HepG2 (cell line): Measurements from ENCODE around the gene GLTPD2. TPM values are rescaled to one million over a fixed set of nuclear protein-coding genes. Genes with fewer than 3 reads are reported as not detected.
A peak's percentile ranks its signal among the peaks of the same experiment; 100 is the strongest.

Experiments used
- CBX1 ChIP-seq: IDR thresholded peaks from one replicate; pipeline ENCODE4 v1.6.1; 2016; ENCODE audit warnings: antibody characterized with exemption, low read depth
- CREB3 ChIP-seq: sonication (generic); formaldehyde crosslinking; IDR thresholded peaks from 2 replicates; pipeline ENCODE4 v1.5.0; 2020; ENCODE audit warnings: missing genetic modification reagents
- HIVEP1 ChIP-seq: sonication (generic); formaldehyde crosslinking; IDR thresholded peaks from 2 replicates; pipeline ENCODE4 v1.4.0; 2020; ENCODE audit warnings: mild to moderate bottlenecking, missing genetic modification reagents
- HNF4G ChIP-seq, 2 experiments: sonication (generic) in 1 of 2; formaldehyde crosslinking in 1 of 2; IDR thresholded peaks; 2 replicates each; pipeline versions ENCODE4 v1.4.0 to v1.6.1; 2011 to 2020; ENCODE audit warnings: borderline replicate concordance in 2 of 2, low read depth in 2 of 2, mild to moderate bottlenecking in 2 of 2, low read length in 1 of 2, missing genetic modification reagents in 1 of 2, moderate library complexity in 1 of 2
- LRRFIP1 ChIP-seq: sonication (generic); formaldehyde crosslinking; conservative IDR thresholded peaks from 2 replicates; pipeline ENCODE4 v1.4.0; 2020; ENCODE audit warnings: missing genetic modification reagents
- PAWR ChIP-seq: sonication (generic); formaldehyde crosslinking; IDR thresholded peaks from 2 replicates; pipeline ENCODE4 v1.4.0; 2020; ENCODE audit warnings: missing genetic modification reagents, mild to moderate bottlenecking, borderline replicate concordance
- PHF5A ChIP-seq: IDR thresholded peaks from one replicate; pipeline ENCODE4 v1.6.1; 2018; ENCODE audit warnings: low read depth, missing genetic modification reagents; ENCODE audit not compliant: unreplicated experiment
- SMYD3 ChIP-seq: sonication (generic); formaldehyde crosslinking; IDR thresholded peaks from 2 replicates; pipeline ENCODE4 v1.8.1; 2023; ENCODE audit warnings: mild to moderate bottlenecking, missing genetic modification reagents
- STAG1 ChIP-seq: sonication (generic); formaldehyde crosslinking; IDR thresholded peaks from 2 replicates; pipeline ENCODE4 v1.4.0; 2020; ENCODE audit warnings: missing genetic modification reagents
- USF2 ChIP-seq, 2 experiments: sonication (generic) in 1 of 2; formaldehyde crosslinking in 1 of 2; IDR thresholded peaks; 2 replicates each; pipeline versions ENCODE4 v1.5.1 to v1.6.1; 2011 to 2020; ENCODE audit warnings: borderline replicate concordance in 1 of 2, low read depth in 1 of 2, low read length in 1 of 2, mild to moderate bottlenecking in 1 of 2, missing genetic modification reagents in 1 of 2, moderate library complexity in 1 of 2
- ZIK1 ChIP-seq: sonication (generic); formaldehyde crosslinking; IDR thresholded peaks from 2 replicates; pipeline ENCODE4 v1.5.0; 2020; ENCODE audit warnings: mild to moderate bottlenecking, low read depth, missing genetic modification reagents, borderline replicate concordance
- ZMYM2 ChIP-seq: sonication (generic); formaldehyde crosslinking; IDR thresholded peaks from 2 replicates; pipeline ENCODE4 v1.8.0; 2022; ENCODE audit warnings: mild to moderate bottlenecking, missing genetic modification reagents
- ZNF543 ChIP-seq: sonication (generic); formaldehyde crosslinking; IDR thresholded peaks from 2 replicates; pipeline ENCODE4 v1.4.0; 2020; ENCODE audit warnings: mild to moderate bottlenecking, missing genetic modification reagents
- ZNF646 ChIP-seq: sonication (generic); formaldehyde crosslinking; IDR thresholded peaks from 2 replicates; pipeline ENCODE4 v1.9.0; 2021; ENCODE audit warnings: mild to moderate bottlenecking, missing genetic modification reagents
- polyA plus RNA-seq, 8 experiments: library from polyadenylated mRNA; depleted of rRNA in 3 of 8; stranded (reverse) in 7 of 8; unstranded in 1 of 8; fragments of >200 nt; fragmentation: Illumina TruSeq in 4 of 8; extraction: Trizol in 4 of 8; gene quantifications; 2 replicates each; pipeline versions ENCODE4 v1.2.1 to v1.2.3, GENCODE V29; 2011 to 2016; ENCODE audit warnings: low read depth in 4 of 8, missing spikeins in 1 of 8, mixed read lengths in 1 of 8; ENCODE audit not compliant: insufficient read depth in 1 of 8
- total RNA-seq, 5 experiments: library from RNA; depleted of rRNA; stranded (reverse); fragments of >200 nt; fragmentation: Illumina TruSeq; extraction: Trizol; gene quantifications; 2 replicates each; pipeline ENCODE4 v1.2.3, GENCODE V29; 2016; ENCODE audit warnings: low read depth in 1 of 5

The GLTPD2 gene
- total and polyA plus RNA-seq, 2 of the 13 experiments (the other 11 are each of a cell fraction or from before 2014, with no cell fraction given) = 7.5 to 12.9 TPM

GRCh38 chr17:4788807-4789700 lies at the start of gene GLTPD2 (continued):
- TF ChIP-seq ZNF646 = no peak
- TF ChIP-seq USF2 (IDR thresholded peaks at IDR 0.05; ENCODE audit: low read depth, low read length) = no peak
- 0 out of 2 replicates have a peak, but pooled peaks have one; percentile 21 for TF ChIP-seq USF2 (CRISPR knock-in tag; IDR thresholded peaks at IDR 0.05; ENCODE audit: borderline replicate concordance)
- TF ChIP-seq PHF5A = peak; percentile 41
- no peak for TF ChIP-seq SMYD3
- TF ChIP-seq ZNF543 (CRISPR knock-in tag) = peak; percentile 53; the same call in 1 of the 2 replicates
- TF ChIP-seq CBX1 = peak; percentile 37
- peak; percentile 67; the same call in 1 of the 2 replicates for TF ChIP-seq HNF4G (IDR thresholded peaks at IDR 0.05; ENCODE audit: borderline replicate concordance, low read depth, low read length)
- TF ChIP-seq HNF4G (CRISPR knock-in tag; IDR thresholded peaks at IDR 0.05; ENCODE audit: borderline replicate concordance, low read depth) = no peak
- TF ChIP-seq CREB3 (CRISPR knock-in tag) = no peak
- TF ChIP-seq HIVEP1 = peak; percentile 48; the same call in 1 of the 2 replicates
- TF ChIP-seq PAWR = no peak
- TF ChIP-seq ZMYM2 = no peak
- TF ChIP-seq STAG1 (CRISPR knock-in tag) = peak; percentile 53
- TF ChIP-seq ZIK1 (CRISPR knock-in tag) = peak; percentile 32; the same call in 1 of the 2 replicates
- no peak for TF ChIP-seq LRRFIP1
